ENCODE measurements around the gene KRT71.
"Not testable (repeated sequence)": the region's sequence is repeated elsewhere in the genome, so short reads cannot be mapped to it uniquely, and the experiment has no call there.

Gene KRT71

GRCh38 chr12:52552681-52553195 lies at the start of gene KRT71:
Gene KRT71 (minus strand): TSS chr12:52553145. CDS start chr12:52553077, 68 bp downstream.
- DNase-seq (ENCODE audit: low read depth), result no peak

GRCh38 chr12:52602552-52602951 lies 49.6 kb upstream of the KRT71 start:
- DNase-seq (ENCODE audit: low read depth), result no peak

DNA sequence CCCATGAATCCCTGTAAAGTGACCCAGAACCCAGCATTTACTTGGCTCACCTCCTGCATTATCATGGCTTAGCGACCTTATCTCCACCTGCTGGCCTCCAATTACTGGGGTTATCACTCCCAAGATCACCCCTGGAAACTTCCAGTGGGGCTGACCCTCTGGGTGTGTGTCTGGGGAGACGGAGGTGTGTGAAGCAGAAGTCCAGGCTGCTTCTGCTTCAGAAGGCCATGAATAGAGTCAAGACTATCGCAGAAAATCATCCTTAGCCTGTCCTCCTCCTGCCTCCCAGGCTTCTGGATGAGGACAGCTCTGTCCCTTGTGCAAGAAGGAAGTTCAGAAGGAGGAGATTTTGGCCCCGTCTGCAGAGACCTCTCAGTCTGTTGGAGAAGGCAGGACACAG lies 48.7 kb upstream of the KRT71 start:
- no peak for DNase-seq (ENCODE audit: low read depth)

DNA sequence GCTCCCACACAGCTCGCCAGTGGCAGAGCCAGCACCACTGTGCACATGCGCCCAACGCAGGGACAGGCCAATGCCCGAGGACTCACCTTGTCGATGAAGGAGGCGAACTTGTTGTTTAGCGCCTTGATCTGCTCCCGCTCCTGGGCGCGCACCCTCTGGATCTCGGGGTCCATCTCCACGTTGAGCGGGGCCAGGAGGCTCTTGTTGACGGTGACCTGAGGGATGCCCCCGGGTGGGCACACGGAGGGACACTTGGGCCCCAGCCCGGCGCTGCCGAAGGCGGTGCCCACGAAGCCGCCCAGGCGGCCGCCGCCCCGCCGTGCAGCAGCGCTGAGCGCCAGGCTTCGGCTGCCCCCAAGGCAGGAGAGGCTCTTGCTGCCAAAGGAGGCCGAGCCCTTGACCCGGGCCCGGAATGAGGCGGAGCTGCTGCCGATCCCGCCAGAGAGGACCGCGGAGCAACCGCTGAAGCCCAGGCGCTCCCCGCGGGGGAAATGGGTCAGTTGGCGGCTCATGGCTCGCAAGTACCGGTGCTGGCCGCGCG lies 48.1 kb upstream of the KRT71 start, which contains the start of gene KRT72:
Gene KRT72, minus strand, starts transcription at position 523 of the 541 bp plus-strand sequence. Its CDS starts 11 bp downstream, at position 512.
- DNase-seq (ENCODE audit: low read depth), result no peak

- no peak for DNase-seq (ENCODE audit: low read depth)
Observed at GRCh38 chr12:52600475-52600874, 47.5 kb upstream of the KRT71 start.

- no peak for DNase-seq (ENCODE audit: low read depth)
Observed at GRCh38 chr12:52600071-52600470, 47.1 kb upstream of the KRT71 start.

GRCh38 chr12:52598966-52599365 lies 46.0 kb upstream of the KRT71 start:
- no peak for DNase-seq (ENCODE audit: low read depth)

DNA sequence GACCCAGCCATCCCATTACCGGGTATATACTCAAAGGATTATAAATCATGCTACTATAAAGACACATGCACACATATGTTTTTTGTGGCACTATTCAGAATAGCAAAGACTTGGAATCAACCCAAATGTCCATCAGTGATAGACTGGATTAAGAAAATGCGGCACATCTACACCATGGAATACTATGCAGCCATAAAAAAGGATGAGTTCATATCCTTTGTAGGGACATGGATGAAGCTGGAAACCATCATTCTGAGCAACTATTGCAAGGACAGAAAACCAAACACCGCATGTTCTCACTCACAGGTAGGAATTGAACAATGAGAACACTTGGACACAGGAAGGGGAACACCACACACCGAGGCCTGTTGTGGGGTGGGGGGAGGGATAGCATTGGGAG lies 41.3 kb upstream of the KRT71 start:
- not testable (repeated sequence) for DNase-seq (ENCODE audit: low read depth)

- no peak for DNase-seq (ENCODE audit: low read depth)
Observed at GRCh38 chr12:52591521-52591920, 38.6 kb upstream of the KRT71 start.

GRCh38 chr12:52590021-52590420 lies 37.1 kb upstream of the KRT71 start:
- no peak for DNase-seq (ENCODE audit: low read depth)

- no peak for DNase-seq (ENCODE audit: low read depth)
Observed at GRCh38 chr12:52587563-52587962, 34.6 kb upstream of the KRT71 start.

- DNase-seq (ENCODE audit: low read depth), result no peak
Observed at GRCh38 chr12:52585946-52586345, 33.0 kb upstream of the KRT71 start.

GRCh38 chr12:52585066-52585465 lies 32.1 kb upstream of the KRT71 start:
- DNase-seq (ENCODE audit: low read depth), result no peak

DNA sequence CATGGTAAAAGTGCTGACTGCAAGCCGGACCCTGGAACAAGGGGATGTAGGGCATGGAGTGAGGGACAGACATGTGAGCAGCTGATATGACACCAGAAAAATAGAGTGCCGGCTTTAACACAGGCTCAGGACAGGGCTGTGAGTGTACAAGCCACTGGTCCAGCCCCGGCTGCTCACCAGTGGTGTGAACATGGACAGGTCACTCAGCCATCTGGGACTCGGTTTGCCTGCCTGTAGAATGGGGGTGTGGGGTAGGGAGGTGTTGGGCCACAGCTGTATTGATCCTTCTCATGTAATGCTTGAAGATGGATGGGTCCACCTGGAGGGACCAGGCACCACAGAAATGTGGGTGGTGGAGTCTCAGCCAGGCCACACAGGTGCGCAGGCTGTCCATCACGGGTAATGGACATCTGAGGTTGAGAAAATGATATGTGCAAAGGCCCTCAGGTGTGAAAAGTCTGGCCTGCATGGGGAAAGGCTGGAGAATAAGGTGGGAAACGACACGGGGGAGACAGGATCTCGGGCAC lies 31.3 kb upstream of the KRT71 start:
- no peak for DNase-seq (ENCODE audit: low read depth)

GRCh38 chr12:52582971-52583456 lies 30.1 kb upstream of the KRT71 start:
- peak; percentile 55 for DNase-seq (ENCODE audit: low read depth)

- no peak for DNase-seq (ENCODE audit: low read depth)
Observed at GRCh38 chr12:52582486-52582885, 29.5 kb upstream of the KRT71 start.

DNA sequence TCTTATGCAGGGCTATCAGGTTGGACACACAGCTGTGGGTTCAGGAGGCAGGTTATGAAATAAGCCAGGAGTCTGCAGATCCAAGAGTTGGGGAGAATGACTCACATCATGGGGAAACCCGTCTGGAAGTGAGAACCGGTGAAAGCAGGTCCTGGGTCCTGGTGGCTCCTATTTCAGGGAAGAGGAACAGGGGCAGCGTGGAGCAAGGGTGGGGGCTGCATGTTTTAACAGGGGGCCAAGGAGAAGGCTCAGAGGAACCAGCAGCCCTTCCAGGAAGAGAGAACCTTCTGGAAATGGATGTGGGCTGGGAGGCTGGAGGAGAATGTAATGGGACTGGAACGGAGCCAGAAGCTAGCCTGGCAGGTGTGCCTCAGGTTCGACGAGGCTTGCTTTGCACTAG lies 28.5 kb upstream of the KRT71 start:
- DNase-seq (ENCODE audit: low read depth), result no peak

- no peak for DNase-seq (ENCODE audit: low read depth)
Observed at GRCh38 chr12:52581066-52581465, 28.1 kb upstream of the KRT71 start.

DNA sequence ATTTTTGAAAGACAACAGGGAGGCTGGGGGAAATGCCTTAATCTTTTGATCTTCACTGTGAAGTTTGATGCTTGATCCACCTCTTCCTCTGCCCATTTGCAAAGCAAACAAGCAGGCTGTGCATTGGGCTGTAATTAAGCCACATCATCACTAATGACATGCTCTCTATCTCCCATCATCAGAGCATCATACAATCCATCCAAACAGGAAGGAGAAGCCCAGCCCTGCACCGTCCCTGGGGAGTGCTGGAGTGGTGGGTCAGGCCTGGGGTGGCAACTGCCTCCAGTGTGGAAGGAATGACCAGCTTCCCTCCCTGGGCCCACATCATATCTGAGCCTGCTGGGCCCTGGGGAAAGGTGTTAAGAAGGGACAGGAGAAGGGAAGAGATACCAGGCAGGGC lies 27.6 kb upstream of the KRT71 start:
- DNase-seq (ENCODE audit: low read depth), result no peak

DNA sequence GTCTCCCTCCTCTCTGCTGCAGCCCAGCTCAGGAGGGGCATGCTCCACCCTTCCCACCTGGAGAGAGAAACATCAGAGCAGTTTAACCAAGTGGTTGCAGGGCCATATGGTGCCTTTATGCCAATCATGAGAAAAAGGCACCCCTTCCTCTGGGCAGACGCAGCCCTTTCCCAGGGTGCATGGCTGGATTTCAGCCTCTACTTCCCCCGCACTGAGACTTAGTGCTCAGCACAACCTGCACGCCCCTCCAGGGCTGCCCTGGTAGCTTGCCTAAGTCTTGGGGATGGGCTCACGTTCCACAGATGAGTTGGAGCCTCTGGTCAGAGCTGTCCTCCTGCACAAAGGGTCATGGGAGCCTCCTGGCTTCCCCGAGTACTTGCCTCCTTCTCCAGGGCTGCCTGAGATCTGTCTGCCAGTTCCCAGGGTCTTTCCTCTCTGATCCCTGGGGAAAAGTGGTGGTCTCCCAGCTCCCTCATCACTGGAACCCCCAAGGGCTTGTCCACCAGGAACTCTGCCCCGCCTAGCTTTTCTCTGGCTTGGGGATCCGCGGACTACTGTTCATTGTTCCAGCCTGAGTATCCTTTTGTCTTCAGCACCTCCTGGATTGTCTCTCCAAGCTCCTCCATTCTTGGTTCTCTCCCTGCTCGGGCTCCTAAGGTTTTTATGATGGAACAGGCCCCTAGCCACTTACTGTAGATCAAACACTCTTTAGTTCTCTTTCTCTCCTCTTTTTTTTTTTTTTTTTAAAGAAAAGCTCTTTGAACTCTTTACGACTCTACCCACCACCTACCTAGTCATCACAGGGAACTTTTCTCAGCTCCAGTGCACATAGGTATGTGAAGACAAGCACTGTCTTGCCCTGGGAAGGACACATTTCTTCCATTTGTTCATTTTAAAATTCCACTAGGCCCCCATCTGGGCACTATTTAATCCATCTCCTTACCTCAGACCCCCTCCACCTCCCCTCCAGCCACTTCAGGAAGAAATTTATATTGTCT lies 26.8 kb upstream of the KRT71 start:
- no peak for DNase-seq (ENCODE audit: low read depth)

- no peak for DNase-seq (ENCODE audit: low read depth)
Observed at GRCh38 chr12:52578469-52578868, 25.5 kb upstream of the KRT71 start.

DNA sequence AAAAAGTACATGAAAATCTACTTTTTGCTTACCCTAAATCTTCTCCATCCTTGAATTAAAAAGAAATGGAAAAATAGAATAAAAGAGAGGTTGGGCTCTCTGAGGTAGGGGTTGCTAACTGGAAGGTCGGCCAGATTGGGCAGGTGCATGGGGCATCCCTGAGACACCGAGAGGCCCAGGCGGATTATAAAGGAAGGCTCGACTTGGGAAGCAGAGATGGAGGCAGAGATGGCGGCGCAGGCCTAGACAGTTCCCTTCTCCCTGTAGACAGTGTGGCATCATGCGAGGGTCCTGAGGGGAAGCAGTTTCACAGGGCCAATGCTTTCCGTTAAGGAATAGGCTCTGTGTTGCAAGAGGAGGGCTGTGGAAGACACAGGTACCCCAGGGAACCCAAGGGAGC lies 24.4 kb upstream of the KRT71 start:
- DNase-seq (ENCODE audit: low read depth), result no peak

DNA sequence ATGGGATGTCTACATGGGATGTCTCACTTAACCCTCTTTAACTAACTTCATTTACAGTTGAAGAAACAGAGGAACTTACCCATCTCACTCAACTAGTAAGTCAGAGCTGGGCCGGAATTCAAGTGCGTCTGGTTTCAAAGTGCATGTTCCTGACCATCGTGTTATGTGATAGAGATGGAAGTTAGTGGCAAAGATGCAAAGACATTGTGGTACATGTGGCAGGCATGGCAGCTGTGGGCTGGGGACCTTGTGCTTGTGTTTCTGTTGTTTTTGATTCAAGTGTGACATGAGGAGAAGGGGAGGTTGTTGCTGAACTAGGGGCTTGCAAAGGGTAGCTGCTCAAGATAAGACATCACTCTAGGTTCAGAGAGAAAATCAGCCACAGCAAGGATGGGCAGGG lies 23.0 kb upstream of the KRT71 start:
- no peak for DNase-seq (ENCODE audit: low read depth)
